Measurements from ENCODE around the gene FNDC5.

FNDC5 gene

DNA sequence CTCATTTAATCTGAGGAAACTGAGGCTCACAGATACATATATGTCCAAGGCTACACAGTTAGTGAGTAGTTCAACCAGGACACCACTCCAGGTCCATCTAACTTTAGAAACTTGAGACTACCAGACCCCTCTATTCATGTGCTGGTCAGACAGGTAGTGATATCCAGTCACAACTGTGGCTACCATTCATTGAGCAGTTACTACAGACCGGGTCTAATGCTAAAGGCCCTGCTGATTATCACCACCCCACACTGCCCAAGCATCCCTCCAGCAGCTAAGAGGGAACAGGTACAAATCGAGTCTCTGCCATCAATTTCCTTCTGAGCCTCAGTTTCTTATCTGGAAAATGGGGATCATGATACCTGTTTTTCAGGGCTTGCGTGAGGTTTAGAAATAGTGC, 20.9 kb upstream of the FNDC5 start:
- H3K9ac ChIP-seq (ENCODE audit: low read depth, low read length): no peak overlapping the region
- no peak overlapping the region for H3K4me2 ChIP-seq (ENCODE audit: insufficient read depth, low read length)
- no peaks in the 10 kb centered on the region for H3K4me1 ChIP-seq (ENCODE audit: insufficient read depth, low read length)
- H3K27ac ChIP-seq (ENCODE audit: low read length): no peak overlapping the region
- no peaks in the 10 kb centered on the region for H3K9me3 ChIP-seq (ENCODE audit: insufficient read depth, low read length, severe bottlenecking)
- no peak overlapping the region for H3K4me3 ChIP-seq (ENCODE audit: low read depth in 1 of 2, low read length in 2 of 2)
- H4K20me1 ChIP-seq (ENCODE audit: insufficient read depth, low read length): no peaks in the 10 kb centered on the region; the same call in none of the 2 replicates
- H2AFZ ChIP-seq (ENCODE audit: low read depth, low read length): no peak overlapping the region
- DNase-seq (no peak), ATAC-seq (ENCODE audit: insufficient read depth, low read depth) (no peak)
- H3K27me3 ChIP-seq (ENCODE audit: insufficient read depth, low read length, poor library complexity): no peaks in the 10 kb centered on the region
- no peak for TF ChIP-seq EZH2 (IDR thresholded peaks at IDR 0.05; ENCODE audit: borderline replicate concordance, low read depth, low read length, severe bottlenecking)
- TF ChIP-seq, protein P1, sequence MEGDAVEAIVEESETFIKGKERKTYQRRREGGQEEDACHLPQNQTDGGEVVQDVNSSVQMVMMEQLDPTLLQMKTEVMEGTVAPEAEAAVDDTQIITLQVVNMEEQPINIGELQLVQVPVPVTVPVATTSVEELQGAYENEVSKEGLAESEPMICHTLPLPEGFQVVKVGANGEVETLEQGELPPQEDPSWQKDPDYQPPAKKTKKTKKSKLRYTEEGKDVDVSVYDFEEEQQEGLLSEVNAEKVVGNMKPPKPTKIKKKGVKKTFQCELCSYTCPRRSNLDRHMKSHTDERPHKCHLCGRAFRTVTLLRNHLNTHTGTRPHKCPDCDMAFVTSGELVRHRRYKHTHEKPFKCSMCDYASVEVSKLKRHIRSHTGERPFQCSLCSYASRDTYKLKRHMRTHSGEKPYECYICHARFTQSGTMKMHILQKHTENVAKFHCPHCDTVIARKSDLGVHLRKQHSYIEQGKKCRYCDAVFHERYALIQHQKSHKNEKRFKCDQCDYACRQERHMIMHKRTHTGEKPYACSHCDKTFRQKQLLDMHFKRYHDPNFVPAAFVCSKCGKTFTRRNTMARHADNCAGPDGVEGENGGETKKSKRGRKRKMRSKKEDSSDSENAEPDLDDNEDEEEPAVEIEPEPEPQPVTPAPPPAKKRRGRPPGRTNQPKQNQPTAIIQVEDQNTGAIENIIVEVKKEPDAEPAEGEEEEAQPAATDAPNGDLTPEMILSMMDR (IDR thresholded peaks at IDR 0.05; ENCODE audit: borderline replicate concordance, extremely low read depth, low read length, poor library complexity, severe bottlenecking): no peak
- no peaks in the 10 kb centered on the region for H3K36me3 ChIP-seq (ENCODE audit: insufficient read depth, low read length)
- H3K79me2 ChIP-seq (ENCODE audit: insufficient read depth, low read length): no peaks in the 10 kb centered on the region

DNA sequence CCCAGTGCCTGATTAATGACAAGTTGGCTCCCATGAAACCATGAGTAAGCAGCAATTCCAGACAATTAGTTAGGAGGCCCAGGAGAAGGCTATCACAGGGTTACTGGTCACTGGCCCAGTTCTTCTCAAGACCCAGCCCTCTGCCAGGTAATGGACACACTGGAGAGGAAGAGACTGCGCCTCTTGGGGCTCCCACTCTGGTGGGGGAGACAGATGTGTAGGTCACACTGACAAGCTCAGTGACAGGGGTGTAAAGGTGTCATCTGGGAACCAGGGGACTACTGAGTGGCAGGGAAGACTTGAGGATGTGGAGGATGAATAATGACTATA, 20.5 kb upstream of the FNDC5 start:
- H3K27ac ChIP-seq (ENCODE audit: low read length): no peak overlapping the region

DNA sequence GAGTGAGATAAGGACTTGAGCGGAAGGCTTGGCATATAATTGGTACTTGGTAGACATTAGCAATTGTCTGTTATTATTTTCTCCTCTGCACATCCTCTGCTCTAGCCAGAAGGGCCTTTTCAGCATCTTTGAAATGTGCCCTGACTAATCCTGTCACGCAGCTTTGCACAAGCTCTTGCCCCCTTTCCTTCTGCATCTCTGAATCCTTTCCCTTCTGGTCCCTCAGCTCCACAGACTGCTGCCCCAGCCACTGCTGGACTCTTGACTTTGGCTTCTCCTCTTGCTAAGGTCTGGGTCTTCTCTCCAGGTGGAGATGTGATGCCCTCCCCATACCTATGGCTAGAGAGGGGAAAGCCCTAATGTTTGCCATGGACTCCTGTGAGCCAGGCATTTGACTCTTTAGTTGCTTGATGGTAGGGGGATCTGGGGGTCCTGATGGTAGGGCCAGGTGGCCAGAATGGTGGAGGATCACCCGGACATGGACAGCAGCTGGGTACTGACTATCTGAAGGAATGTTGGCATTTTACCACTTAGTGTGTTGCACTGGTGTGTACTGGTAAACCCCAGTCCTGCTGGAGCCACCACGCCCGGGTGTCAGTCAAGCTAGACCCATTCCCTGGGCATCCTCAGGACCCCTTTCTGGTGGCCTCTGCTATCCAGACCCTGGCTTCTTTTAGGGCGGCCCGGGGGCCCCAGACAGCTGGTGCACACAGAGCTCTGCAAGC, 20.0 kb upstream of the FNDC5 start:
- no peak overlapping the region for H3K27ac ChIP-seq (ENCODE audit: low read length)
- ATAC-seq (ENCODE audit: insufficient read depth, low read depth) (no peak), DNase-seq (no peak)

More for the DNA sequence above, 20.5 kb upstream of the FNDC5 start:
- TF ChIP-seq, protein P1 (IDR thresholded peaks at IDR 0.05; ENCODE audit: borderline replicate concordance, extremely low read depth, low read length, poor library complexity, severe bottlenecking): no peak
- TF ChIP-seq EZH2 (IDR thresholded peaks at IDR 0.05; ENCODE audit: borderline replicate concordance, low read depth, low read length, severe bottlenecking): no peak
- Histone ChIP-seq H3K4me3 (ENCODE audit: low read depth in 1 of 2, low read length in 2 of 2) (no peak overlapping the region), H3K27me3 (ENCODE audit: insufficient read depth, low read length, poor library complexity) (no peaks in the 10 kb centered on the region), H3K9ac (ENCODE audit: low read depth, low read length) (no peak overlapping the region), H2AFZ (ENCODE audit: low read depth, low read length) (no peak overlapping the region), H3K36me3 (ENCODE audit: insufficient read depth, low read length) (no peaks in the 10 kb centered on the region), H3K9me3 (ENCODE audit: insufficient read depth, low read length, severe bottlenecking) (no peaks in the 10 kb centered on the region), H3K4me2 (ENCODE audit: insufficient read depth, low read length) (no peak overlapping the region), H4K20me1 (ENCODE audit: insufficient read depth, low read length) (no peaks in the 10 kb centered on the region; the same call in none of the 2 replicates), H3K4me1 (ENCODE audit: insufficient read depth, low read length) (no peaks in the 10 kb centered on the region), H3K79me2 (ENCODE audit: insufficient read depth, low read length) (no peaks in the 10 kb centered on the region)
- no peak for ATAC-seq (ENCODE audit: insufficient read depth, low read depth)
- DNase-seq: no peak

More for the DNA sequence above, 20.0 kb upstream of the FNDC5 start:
- no peak overlapping the region for H3K4me3 ChIP-seq (ENCODE audit: low read depth in 1 of 2, low read length in 2 of 2)
- H3K4me2 ChIP-seq (ENCODE audit: insufficient read depth, low read length): no peak overlapping the region
- H3K36me3 ChIP-seq (ENCODE audit: insufficient read depth, low read length): no peaks in the 10 kb centered on the region
- H2AFZ ChIP-seq (ENCODE audit: low read depth, low read length): no peak overlapping the region
- TF ChIP-seq, protein P1 (IDR thresholded peaks at IDR 0.05; ENCODE audit: borderline replicate concordance, extremely low read depth, low read length, poor library complexity, severe bottlenecking): no peak
- TF ChIP-seq EZH2 (IDR thresholded peaks at IDR 0.05; ENCODE audit: borderline replicate concordance, low read depth, low read length, severe bottlenecking): no peak
- H4K20me1 ChIP-seq (ENCODE audit: insufficient read depth, low read length): no peaks in the 10 kb centered on the region; the same call in none of the 2 replicates
- no peak overlapping the region for H3K9ac ChIP-seq (ENCODE audit: low read depth, low read length)
- no peaks in the 10 kb centered on the region for H3K79me2 ChIP-seq (ENCODE audit: insufficient read depth, low read length)
- no peaks in the 10 kb centered on the region for H3K4me1 ChIP-seq (ENCODE audit: insufficient read depth, low read length)
- H3K27me3 ChIP-seq (ENCODE audit: insufficient read depth, low read length, poor library complexity): no peaks in the 10 kb centered on the region
- no peaks in the 10 kb centered on the region for H3K9me3 ChIP-seq (ENCODE audit: insufficient read depth, low read length, severe bottlenecking)

All from DND-41 (cell line).